Putamen (tissue), 1 donor: ENCODE data around the gene TRIM66.

Experiments used
- DNase-seq: peaks from one replicate; pipeline ENCODE4 v3.0.0-alpha.2; 2016; ENCODE audit warnings: low spot score

Gene TRIM66

GRCh38 chr11:8714622-8715225 lies 32.3 kb upstream of the TRIM66 start:
- no peak for DNase-seq

DNA sequence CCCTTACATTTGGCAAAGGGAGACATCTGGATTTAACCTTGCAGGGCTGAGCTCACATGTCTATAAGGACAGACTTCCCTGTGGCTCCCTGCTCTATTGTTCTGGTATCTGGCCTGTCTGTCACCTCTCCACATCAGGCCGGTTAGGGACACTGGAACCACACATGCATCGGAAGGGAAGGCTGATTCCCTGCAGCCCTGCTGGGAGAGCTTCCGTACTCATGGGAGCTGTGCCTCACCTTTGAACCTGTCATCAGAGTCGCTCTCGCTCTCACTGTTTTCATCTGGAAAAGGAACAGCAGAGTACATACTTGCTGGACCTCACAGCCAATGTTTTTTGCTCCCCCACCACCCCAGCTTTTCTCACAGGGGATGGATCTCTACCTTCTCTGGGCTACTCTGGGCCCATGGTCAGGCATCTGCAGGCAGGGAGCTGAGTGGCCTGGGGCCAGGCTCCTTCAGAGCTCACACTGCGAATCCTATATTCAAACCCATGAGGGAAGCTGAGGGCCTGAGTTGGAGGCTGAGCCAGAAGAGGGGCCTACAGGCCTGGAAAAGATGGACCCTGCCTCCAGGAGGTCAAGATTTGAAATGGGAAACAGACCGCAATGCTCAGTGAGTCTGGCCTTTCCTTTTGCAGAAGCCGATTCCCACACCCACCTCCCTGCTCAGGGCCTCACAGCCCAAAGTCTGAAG lies 31.4 kb upstream of the TRIM66 start:
- no peak for DNase-seq

DNA sequence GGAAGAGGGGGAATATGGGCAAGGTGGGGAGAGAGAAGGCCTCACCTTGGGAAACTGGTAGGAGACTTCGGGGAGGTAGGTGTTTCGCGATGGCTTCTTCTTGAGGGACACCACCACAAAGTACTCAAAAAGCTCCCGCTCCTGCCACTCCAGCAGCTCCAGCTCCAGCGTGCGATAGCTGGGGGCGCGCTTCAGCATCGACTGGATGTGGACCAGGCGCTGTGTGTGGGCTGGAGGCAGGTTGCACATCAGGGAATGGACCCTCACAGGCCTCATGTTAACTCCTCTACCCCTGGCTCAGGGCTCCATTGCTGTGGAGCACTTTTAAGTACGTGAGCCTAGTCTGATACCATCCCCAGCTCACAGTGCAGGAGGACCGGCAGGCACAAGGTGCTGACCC lies 30.0 kb upstream of the TRIM66 start:
- DNase-seq, result no peak

GRCh38 chr11:8711895-8712442 lies 29.5 kb upstream of the TRIM66 start:
- peak; percentile 49 for DNase-seq

- no peak for DNase-seq
Measured at GRCh38 chr11:8709777-8710176, 27.3 kb upstream of the TRIM66 start.

- DNase-seq, result no peak
Measured at GRCh38 chr11:8709002-8709672, 26.7 kb upstream of the TRIM66 start.

DNA sequence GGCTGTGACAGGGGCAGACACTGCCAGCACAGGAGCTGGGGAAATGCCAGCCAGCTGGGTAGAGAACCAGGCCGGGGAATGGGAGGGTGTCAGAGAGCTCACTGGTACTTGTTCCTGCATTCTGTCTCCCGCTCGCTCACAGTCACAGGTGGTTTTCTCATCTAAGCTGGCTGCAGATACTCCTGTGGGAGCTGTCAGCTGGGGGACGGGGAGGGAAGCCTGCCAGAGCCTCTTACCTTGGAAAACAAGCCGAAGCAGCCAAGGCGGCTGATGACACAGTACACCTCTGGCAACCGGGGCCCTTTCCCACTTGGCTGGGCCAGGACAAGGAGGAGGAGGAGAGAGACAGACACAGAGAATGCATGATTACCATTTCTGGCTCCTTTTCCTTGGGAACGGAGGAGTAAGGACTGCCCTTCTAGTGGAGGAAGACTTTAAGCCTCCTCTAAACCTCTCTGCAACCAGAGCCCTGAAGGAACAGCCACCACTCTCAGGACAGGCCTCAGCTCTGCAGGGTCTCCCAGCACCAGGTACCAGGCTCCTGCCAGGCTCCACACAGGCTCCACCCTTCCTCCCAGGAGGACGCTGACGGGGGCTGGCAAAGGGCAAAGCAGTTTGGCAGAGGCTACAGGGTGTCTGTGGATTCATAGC lies 25.2 kb upstream of the TRIM66 start:
- no peak for DNase-seq

- no peak for DNase-seq
Measured at GRCh38 chr11:8706673-8707432, 24.4 kb upstream of the TRIM66 start.

DNA sequence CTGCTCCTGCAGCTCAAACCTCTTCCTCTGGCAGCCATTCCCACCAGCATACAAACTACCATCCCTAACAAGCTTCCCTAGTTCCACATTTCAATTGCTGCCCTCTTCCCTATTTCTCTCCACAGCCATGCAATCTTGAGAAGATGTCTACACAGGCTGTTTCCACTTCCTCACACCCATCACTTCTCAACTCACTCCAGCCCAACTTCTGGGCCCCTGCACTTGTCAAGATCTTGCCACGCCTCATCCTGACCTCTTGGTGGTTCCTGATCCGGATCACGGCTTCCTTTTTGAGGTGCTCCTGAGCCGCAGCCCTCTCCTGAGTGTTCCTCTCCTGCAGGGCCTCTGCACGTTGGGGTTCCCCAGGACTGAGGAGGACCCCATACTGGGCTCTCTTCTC lies 22.7 kb upstream of the TRIM66 start:
- no peak for DNase-seq

DNA sequence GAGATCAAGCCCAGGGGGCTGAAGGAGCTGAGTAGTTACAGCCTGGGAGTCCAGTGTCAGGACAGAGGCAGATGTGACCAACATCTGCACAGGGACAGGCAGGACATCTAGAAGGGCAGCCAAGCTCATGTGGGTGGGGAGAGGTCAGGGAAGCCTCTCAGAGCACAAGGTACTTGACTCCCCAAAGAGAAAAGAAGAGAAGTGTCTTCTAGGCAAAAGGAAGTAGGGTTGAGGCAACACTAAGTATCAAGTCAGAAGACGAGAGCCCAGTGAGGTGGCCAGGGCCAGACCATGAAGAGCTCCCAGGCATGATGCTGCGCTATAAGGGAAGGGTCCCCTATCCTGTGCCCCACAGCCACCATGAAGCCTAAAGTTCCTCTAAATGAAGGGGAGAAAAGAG lies 21.7 kb upstream of the TRIM66 start:
- no peak for DNase-seq

DNA sequence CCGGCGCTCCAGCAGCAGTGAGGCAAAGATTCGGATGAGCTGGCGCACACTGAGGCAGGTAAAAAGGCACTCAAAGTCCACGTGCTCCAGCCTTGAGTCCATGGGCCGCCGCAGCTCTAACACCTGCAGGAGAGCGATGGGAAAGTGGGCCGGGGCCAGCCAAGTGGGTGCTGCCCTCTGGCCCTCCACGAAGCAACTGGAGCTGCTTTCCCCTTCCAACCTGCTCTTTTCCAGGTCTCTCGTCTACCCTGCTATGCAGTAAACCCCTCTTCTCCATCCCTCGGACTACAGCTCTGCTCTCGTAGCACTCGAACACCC lies 20.1 kb upstream of the TRIM66 start:
- DNase-seq, result no peak

GRCh38 chr11:8701891-8702597 lies 19.6 kb upstream of the TRIM66 start:
- no peak for DNase-seq

- peak; percentile 72 for DNase-seq
Measured at GRCh38 chr11:8699903-8700302, 17.4 kb upstream of the TRIM66 start.

- DNase-seq, result no peak
Measured at GRCh38 chr11:8698917-8699441, 16.5 kb upstream of the TRIM66 start.

DNA sequence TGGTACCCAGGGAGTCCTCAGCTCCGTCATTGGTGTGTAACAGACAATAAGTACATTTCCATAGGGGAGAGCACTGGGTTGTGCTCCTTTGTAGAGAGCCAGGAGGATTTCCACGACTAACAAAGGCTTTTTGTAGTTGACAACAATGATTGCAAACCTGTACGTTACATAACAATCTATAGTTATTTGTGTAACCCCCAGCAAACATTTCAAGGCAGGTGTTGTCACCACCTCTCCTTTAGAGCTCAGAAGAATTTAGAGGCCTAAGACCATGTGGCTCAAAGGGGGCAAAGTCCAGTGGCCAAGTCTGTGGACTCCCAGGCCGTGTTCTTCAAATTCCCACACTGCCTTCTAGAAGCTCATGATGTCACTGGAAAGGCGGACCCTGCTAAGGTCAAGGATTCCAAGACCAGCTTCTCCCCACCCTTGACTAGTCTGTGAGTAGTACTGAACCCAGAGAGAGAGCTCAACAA lies 15.9 kb upstream of the TRIM66 start:
- no peak for DNase-seq

DNA sequence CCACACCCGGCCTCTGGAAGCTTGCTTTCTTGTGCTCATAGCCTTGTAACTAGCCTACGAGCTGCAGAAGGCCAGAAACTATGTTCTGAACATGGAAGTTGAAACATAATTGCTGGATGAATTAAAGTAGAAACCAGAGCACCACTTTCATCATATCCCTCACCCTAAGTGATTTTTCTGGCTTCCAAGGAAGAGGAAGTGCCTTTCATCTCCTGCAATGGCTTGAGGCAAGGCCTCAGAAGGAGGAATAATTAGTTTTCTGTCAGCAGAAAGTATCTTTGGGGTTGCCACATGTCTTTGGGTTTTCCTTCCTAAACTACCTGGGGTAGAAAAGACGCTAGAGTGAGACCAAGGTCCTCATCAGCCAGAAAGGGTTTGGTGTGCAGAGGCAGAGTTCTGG lies 14.6 kb upstream of the TRIM66 start:
- no peak for DNase-seq

GRCh38 chr11:8694137-8694536 lies 11.7 kb upstream of the TRIM66 start:
- DNase-seq, result no peak

GRCh38 chr11:8693555-8693954 lies 11.1 kb upstream of the TRIM66 start:
- no peak for DNase-seq

- no peak for DNase-seq
Measured at GRCh38 chr11:8693010-8693551, 10.6 kb upstream of the TRIM66 start.

DNA sequence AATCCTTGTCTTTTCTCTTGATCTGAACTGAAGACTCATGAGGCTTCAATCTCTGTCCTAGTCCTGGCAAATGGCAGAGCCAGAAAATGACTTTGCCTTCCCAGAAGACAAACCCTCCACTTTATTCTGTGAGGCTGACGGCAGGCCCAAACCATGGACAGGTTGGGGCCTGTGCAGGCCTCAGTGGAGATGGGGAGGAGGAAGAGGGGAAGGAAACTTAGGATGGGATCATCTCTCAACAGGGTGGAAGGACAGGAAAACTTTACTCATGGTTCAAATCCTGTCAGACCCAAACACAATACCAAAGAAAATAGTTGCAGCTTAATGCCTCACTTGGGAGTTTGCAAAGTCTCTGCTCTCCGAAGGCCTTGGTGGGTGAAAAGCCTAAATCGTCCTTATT lies 10.0 kb upstream of the TRIM66 start:
- DNase-seq, result no peak

DNA sequence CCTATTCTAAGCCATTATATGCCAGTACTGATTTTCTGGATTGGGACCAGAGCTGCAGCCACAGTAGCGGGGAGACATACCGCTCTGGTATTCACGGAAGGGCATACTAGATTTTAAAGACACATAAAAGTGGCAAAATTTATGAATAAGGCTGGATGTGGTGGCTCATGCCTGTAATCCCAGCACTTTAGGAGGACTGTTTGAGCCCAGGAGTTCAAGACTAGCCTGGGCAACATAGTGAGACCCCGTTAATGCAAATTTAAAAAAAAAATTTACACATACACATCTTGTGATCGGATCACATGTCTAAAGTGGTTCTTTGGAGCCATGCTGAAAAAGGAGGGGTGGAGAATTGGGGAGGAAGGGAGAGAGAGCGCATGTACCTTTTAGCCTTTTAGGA lies 9.1 kb upstream of the TRIM66 start:
- no peak for DNase-seq
